ENCODE data around the gene DHRS13.
"Not testable (repeated sequence)": the region's sequence is repeated elsewhere in the genome, so short reads cannot be mapped to it uniquely, and the experiment has no call there.

The DHRS13 gene

DNA sequence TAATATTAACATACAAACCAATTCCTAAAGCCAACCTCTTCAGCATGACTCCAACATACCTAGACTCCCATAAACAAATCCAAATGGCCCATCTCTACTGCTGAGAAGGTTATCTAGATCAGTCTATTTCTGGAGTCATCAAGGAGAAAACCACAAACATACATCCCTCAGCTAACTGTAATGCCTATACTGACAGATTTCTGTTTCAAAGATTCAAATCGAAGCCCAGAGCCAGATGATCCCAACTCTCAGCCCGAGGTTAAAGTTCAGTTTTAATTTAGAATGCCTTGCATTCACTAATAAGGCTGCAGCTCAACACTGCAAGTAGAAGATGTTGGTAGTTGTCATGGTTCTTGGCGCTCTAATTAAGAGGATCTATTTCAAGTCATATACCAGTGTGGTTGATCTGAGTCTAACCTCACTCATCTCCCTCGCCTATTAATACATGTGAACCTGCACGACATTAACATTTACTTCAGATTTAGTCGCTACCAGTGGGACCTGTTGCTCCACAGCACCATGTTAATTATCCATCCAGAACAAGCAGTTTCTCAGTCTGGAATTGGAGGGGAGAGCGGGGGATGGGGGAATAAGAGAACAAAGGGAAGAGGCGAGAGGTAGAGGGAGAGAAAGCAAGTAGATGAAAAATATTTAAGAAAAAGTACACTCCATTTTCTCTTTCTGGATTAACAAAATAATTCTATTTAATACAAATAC is 33.0 kb upstream of the DHRS13 start:
- no peak for DNase-seq

GRCh38 chr17:28934508-28934907 is 31.6 kb upstream of the DHRS13 start:
- not testable (repeated sequence) for DNase-seq

DNA sequence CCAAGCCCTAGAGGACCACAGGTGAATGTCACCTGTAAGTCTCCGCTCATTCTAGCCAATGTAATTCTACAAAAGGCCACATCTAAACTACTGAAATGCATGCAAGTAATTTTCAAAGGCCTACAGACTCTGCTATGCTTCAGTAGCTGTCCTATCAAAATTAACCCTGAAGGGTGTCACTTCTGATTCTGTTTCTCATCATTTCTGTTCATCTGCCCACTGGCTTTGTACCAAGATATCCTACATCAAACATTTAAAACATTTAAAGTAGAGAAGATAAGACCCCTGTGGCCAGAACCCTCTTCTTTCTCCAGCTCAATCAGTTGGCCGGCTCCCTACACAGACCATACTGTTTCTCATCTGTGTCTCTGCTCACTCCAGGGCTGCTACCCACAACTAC is 26.9 kb upstream of the DHRS13 start:
- DNase-seq, result no peak

DNA sequence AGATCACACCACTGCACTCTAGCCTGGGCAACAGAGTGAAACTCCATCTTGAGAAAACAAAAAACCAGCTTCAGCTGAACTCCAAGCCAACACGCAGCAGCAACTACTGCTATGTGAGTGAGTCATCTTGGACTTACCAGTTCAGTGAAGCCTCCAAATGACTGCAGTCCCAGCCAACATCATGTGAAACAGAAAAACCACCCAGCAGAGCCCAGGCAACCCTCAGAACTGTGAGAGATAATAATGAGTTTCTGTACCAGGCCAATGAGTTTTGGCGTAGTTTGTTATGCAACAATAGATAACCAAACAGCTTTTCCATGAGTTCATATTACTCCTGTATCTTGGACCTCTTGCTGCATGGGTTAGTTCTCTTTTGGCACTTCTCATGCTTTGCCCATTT is 25.2 kb upstream of the DHRS13 start:
- no peak for DNase-seq

DNA sequence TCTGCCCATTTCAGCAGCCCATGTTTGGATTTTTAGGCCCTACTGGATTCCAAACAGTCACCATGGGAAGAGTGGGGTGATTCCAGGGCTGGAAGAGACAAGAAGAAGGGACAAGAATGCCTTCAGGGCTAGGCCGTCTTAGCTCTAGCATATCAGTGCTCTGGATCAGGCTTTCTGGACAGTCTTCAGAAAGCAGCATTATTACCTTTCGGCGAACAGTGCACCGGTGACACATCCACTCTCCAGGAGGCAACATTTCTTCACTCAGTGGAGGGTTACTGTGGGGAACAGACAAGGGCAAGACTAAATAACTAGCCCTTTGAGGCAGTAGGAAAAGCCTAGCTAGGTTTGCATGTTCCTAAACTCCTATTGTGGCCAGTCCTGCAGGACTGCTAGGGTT is 23.9 kb upstream of the DHRS13 start:
- no peak for DNase-seq

DNA sequence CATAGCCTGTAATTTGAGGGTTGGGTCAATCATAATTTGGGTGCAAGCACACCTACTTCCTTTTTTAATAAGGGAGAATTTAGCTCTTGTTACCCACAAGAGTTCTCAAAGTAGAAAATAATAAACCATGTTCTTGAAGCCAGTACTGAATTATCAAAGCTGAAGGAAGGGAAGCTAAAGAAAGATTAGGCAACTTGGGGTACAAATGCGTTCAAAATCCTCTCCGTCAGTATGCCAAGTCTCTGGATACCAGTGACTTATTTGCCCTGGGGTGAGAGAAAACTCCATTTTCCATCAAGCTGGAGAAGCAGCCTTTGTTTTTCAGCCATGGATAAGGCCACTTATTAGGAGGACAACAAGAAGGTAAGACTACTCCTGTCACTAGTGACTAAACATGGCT is 23.5 kb upstream of the DHRS13 start:
- no peak for DNase-seq

GRCh38 chr17:28925912-28926365 is 23.1 kb upstream of the DHRS13 start:
- DNase-seq, result no peak

DNA sequence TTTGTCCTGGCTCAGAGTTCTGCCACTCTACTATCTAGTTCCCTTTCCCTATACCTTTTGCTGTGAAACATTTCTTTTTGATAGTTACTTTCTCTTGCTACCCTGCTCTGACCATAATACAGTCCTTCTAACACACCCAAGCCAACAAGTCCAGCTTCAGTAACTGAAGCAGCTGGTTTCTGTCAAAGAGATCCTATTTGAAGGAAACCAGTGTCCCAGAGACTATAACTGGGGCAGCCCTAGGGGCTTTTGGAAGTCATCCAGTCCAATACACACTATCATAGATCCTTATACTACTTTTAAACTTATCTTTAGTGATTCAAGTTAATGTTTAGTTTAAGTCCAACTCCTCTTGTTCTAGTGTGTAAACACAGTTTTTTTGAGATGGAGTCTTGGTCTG is 17.3 kb upstream of the DHRS13 start:
- no peak for DNase-seq

GRCh38 chr17:28918295-28918694 is 15.4 kb upstream of the DHRS13 start:
- DNase-seq, result no peak

GRCh38 chr17:28917465-28917864 is 14.6 kb upstream of the DHRS13 start:
- DNase-seq, result no peak

- no peak for DNase-seq
These were observed 14.2 kb upstream of the DHRS13 start for GRCh38 chr17:28917029-28917428.

DNA sequence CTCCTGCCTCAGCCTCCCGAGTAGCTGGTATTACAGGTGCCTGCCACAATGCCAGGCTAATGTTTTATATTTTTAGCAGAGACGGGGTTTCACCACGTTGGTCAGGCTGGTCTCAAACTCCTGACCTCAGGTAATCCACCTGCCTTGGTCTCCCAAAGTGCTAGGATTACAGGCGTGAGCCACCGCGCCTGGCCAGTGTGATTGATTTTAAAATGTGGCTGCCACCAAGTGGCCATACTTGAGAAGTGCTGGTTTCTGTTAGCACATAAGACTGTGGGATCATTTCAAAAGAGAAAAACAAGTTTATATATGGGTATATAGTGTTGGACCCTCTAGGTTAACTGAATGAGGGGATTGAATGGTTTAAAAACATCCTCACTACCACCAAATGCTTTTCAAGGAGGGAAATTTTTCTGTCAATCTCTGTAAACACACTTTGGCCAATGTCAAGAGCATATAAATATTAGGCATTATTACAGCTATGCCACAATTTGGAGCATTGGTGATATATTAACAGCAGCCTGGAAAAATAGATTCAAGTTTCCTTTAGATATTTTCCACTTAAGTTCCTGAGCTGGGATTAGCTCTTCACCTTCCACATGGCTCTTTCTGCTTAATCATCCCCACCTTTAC is 13.5 kb upstream of the DHRS13 start:
- peak; percentile 49 for DNase-seq

- no peak for DNase-seq
These were observed 10.1 kb upstream of the DHRS13 start for GRCh38 chr17:28912938-28913333.

DNA sequence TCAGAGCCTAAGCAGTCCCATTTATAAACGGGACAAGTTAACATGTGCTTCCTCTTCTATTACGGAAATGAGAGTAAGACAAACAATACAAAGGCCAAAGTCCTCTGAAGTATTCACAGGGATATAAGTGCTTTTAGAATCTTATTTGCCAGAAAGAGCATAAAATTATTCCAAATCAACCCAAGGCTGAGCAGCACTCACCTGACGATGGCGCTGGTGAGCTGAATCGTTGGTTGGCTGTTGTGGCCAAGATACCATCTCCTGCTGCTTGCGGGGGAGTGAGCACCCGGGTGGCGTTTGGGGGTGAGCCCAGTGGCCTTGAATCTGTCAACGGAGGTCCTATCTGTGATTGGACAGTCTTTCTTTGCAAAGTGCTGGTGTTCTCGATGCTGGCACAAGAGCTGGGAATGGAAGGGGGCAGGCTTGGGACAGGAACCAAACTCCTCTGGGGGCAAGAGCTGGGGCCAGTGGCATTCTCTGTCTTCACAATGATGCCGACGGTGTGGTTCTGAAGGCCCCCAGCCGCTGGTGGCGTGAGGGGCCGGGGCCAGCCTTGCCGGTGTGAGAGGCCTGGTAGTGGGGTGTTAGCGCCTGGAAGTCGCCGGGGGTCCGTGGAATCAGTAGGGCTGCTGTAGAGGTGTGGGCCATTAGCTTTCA is 9.5 kb upstream of the DHRS13 start:
- DNase-seq, result no peak

DNA sequence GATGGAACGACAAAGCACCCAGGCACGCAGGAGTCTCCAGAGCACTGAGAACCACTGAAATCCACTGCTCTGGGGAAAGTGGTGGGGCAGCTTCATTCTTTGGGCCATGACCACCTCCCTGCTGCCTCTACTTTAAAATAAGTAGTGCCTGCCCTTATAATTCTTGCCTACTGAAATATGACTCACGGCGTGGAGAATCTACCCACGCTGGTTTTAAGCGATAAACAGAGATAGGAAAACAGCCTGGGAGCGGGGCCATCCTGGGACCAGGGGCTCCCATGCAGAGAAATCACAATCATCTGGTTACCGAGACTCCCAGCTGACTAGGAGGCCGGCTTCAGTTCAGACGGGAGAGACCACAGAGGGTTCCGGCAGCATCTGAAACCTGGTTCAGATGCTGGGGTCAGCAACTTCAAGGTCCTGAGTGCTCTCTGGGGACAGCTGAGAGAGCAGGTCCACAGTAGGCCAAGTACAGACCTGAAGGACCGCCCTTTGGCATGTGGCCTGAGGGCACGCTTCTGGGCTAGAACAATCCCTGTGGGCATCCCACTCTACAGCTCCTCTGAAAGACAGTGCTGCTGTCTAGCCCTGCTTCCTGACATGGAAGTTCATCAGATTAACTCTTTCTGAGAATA is 8.6 kb upstream of the DHRS13 start:
- no peak for DNase-seq

- DNase-seq, result no peak
These were observed 7.7 kb upstream of the DHRS13 start for GRCh38 chr17:28910534-28910933.

GRCh38 chr17:28908640-28909167 is 5.8 kb upstream of the DHRS13 start:
- no peak for DNase-seq

DNA sequence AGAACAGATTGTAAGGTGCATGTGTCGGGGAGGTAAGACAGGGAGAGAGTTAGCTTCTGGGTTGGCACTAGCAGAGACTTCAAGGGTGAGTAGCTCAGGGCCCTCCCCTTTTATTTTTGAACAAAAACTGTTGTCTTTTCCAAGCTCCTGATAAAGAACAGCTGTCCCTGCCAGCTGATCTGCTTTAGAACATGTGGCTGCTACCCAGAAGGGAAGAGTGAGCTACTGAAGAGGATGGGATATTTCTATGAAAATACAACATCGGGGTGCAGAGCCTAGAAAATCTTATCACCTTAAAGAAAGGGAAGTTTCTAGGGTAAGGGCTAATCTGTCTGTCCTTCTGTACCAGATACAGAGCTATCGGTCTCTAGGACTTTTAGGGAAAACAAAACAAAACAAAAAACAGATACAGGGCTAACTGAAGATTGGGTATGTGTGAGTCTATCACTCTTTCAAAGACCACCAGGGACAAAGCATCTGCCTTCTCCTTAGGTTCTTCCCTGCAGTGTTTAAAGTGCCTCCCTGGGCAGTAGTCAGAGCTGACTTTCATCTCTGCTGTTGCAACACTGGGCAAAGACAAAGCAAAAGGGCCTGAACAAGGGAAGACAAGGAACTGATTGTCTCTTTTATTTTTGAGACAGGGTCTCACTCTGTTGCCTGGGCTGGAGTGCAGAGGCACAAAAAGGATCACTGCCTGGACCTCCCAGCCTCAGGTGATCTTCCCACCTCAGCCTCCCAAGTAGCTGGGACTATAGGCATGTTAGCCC is 5.0 kb upstream of the DHRS13 start:
- no peak for DNase-seq

DNA sequence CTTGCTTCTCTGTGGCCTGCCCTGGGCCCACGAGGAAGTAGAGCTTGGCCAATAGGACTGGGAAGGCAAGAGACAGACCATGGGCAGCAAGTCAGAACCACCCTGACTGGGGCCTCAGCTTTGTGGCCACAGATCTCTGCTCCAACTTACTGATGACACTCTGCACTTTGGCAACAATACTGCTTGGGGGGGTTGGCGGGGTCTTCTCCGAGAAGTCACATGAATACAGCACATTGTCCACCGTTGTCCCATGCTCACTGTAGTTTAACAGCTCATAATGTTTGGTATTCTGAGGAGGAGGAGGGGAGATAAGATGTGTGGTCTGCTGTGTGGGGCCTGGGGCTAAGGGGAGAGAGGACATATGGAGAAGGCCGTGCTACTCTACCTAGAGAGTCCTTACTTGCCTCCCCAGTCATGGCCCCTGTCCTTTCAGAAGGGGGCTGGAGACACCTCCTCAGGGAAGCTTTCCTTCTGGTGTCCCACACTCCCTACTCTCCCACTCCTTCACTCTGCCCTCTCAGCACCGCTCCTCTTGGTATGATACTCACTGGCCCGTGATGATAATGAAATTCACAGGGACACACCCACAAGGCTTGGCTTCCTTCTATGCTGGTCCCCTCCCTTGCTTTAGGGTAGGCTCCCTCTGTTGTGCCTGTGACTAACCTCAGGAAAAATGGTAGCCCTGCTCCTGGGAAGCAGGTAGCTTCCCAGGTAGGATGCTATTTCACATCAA is 4.0 kb upstream of the DHRS13 start:
- no peak for DNase-seq

- no peak for DNase-seq
These were observed 3.4 kb upstream of the DHRS13 start for GRCh38 chr17:28906276-28906675.

GRCh38 chr17:28904800-28905199 is 1.9 kb upstream of the DHRS13 start:
- DNase-seq, result no peak

DNA sequence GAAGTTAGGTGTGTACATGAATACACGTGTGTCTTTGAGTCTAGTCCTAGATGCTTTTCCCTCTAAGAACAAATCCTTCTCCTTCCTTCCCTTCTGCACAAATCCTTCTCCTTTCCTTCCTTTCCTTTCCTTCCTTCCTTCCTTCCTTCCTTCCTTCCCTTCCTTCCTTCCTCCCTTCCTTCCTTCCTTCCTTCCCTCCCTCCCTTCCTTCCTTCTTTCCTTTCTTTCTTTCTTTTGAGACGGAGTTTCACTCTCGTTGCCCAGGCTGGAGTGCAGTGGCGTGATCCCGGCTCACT is 615 bp upstream of the DHRS13 start:
- DNase-seq, result not testable (repeated sequence)
